B cell (primary cell): ENCODE measurements around the gene ATP7B. TPM values are rescaled to one million over a fixed set of nuclear protein-coding genes. Genes with fewer than 3 reads are reported as not detected.

Experiments used
- ATAC-seq: fragments of 200-7000 bp; cut with Tn5 transposase; one replicate; pipeline ENCODE4 v1.10.0; 2021; ENCODE audit warnings: low read depth, mild to moderate bottlenecking, moderate number of reproducible peaks, moderate library complexity
- CTCF ChIA-PET: fragments of 350-600 bp; sonication (Branson Sonifier 250); formaldehyde crosslinking; loops from one replicate; lab custom pipeline; 2021; ENCODE audit warnings: antibody characterized with exemption, inconsistent platforms; lab: Charles Lee
- POLR2A ChIA-PET: fragments of 350-600 bp; sonication (Branson Sonifier 250); formaldehyde crosslinking; loops from one replicate; lab custom pipeline; 2021; ENCODE audit warnings: antibody characterized with exemption; lab: Charles Lee
- DNase-seq: peaks from one replicate; pipeline ENCODE4 v3.0.0; 2013
- H2AFZ ChIP-seq: 2 replicates; pipeline ENCODE4 v1.6.1; 2012; ENCODE audit warnings: mild to moderate bottlenecking, low read depth, low read length; ENCODE audit not compliant: insufficient read depth, poor library complexity, severe bottlenecking
- H3K27ac ChIP-seq, 2 donors: 1 replicate in 1 of 2; 2 replicates in 1 of 2; pipeline ENCODE4 v1.5.1; 2012 to 2013; ENCODE audit warnings: low read length in 2 of 2, mild to moderate bottlenecking in 2 of 2, moderate library complexity in 1 of 2
- H3K27me3 ChIP-seq, 4 experiments: fragments of 200-600 bp in 1 of 4; sonication (generic) in 1 of 4; replicated peaks in 1 of 4; 1 replicate in 2 of 4; 2 replicates in 2 of 4; pipeline versions ENCODE4 v1.6.1 to v1.7.0; 2013 to 2016; ENCODE audit warnings: low read length in 3 of 4, mild to moderate bottlenecking in 2 of 4, mixed read lengths in 1 of 4, moderate library complexity in 1 of 4; ENCODE audit not compliant: insufficient read depth in 4 of 4, control insufficient read depth in 3 of 4; ENCODE audit errors: control extremely low read depth in 1 of 4
- H3K36me3 ChIP-seq, 2 experiments: replicated peaks in 1 of 2; 1 replicate in 1 of 2; 2 replicates in 1 of 2; pipeline versions ENCODE4 v1.6.1 to v1.7.1; 2013; ENCODE audit warnings: low read length in 1 of 2; ENCODE audit not compliant: insufficient read depth in 2 of 2, control insufficient read depth in 1 of 2; ENCODE audit errors: control extremely low read depth in 1 of 2, extremely low read depth in 1 of 2
- H3K4me1 ChIP-seq, 2 donors: fragments of 200-600 bp in 1 of 2; sonication (generic) in 1 of 2; 1 replicate in 1 of 2; 2 replicates in 1 of 2; pipeline versions ENCODE4 v1.5.1 to v1.6.1; 2013 to 2017; ENCODE audit warnings: low read length in 2 of 2; ENCODE audit not compliant: control insufficient read depth in 2 of 2, insufficient read depth in 2 of 2
- H3K4me2 ChIP-seq: replicated peaks from 2 replicates; pipeline ENCODE3; 2012; ENCODE audit warnings: mild to moderate bottlenecking, low read depth, low read length; ENCODE audit not compliant: poor library complexity, severe bottlenecking
- H3K4me3 ChIP-seq, 5 experiments: fragments of 200-600 bp in 1 of 5; sonication (generic) in 1 of 5; 1 replicate in 3 of 5; 2 replicates in 2 of 5; pipeline versions ENCODE4 v1.5.1 to v1.7.0; 2011 to 2016; ENCODE audit warnings: low read length in 4 of 5, mild to moderate bottlenecking in 4 of 5, low read depth in 2 of 5, control low read depth in 1 of 5, moderate library complexity in 1 of 5; ENCODE audit not compliant: insufficient read depth in 1 of 5; ENCODE audit errors: control extremely low read depth in 1 of 5, extremely low read depth in 1 of 5
- H3K79me2 ChIP-seq: fragments of 200-600 bp; sonication (generic); one replicate; pipeline ENCODE4 v1.6.0; 2016; ENCODE audit warnings: low read length; ENCODE audit not compliant: control insufficient read depth, insufficient read depth
- H3K9ac ChIP-seq: fragments of 200-600 bp; sonication (generic); 2 replicates; pipeline ENCODE4 v1.6.1; 2017; ENCODE audit warnings: mild to moderate bottlenecking, low read length, moderate library complexity
- H3K9me3 ChIP-seq, 3 donors: one replicate each; pipeline versions ENCODE4 v1.6.1 to v1.7.1; 2013; ENCODE audit warnings: low read length in 2 of 3; ENCODE audit not compliant: control insufficient read depth in 2 of 3, insufficient read depth in 1 of 3; ENCODE audit errors: control extremely low read depth in 1 of 3
- H4K20me1 ChIP-seq: 2 replicates; pipeline ENCODE4 v1.6.0; 2012; ENCODE audit warnings: mild to moderate bottlenecking, low read length; ENCODE audit not compliant: insufficient read depth, control insufficient read depth, poor library complexity, severe bottlenecking
- H3K27ac Mint-ChIP-seq: one replicate; pipeline ENCODE4 v1.8.0; 2021; ENCODE audit warnings: mixed read lengths
- H3K27me3 Mint-ChIP-seq: one replicate; pipeline ENCODE4 v1.8.0; 2021; ENCODE audit warnings: mixed read lengths
- H3K4me1 Mint-ChIP-seq: one replicate; pipeline ENCODE4 v1.8.0; 2021; ENCODE audit warnings: mixed read lengths
- H3K4me3 Mint-ChIP-seq: one replicate; pipeline ENCODE4 v1.8.0; 2021; ENCODE audit warnings: mixed read lengths
- H3K9me3 Mint-ChIP-seq: one replicate; pipeline ENCODE4 v1.8.0; 2022; ENCODE audit warnings: mixed read lengths; ENCODE audit not compliant: insufficient read depth
- CTCF ChIP-seq: fragments of 200-600 bp; IDR thresholded peaks from one replicate; pipeline ENCODE4 v1.8.0; 2022; ENCODE audit warnings: antibody characterized with exemption, mild to moderate bottlenecking
- EZH2 ChIP-seq: IDR thresholded peaks from 2 replicates; pipeline ENCODE4 v1.6.1; 2012; ENCODE audit warnings: borderline replicate concordance, low read depth, mild to moderate bottlenecking, moderate library complexity, low read length; ENCODE audit not compliant: insufficient read depth, poor library complexity, severe bottlenecking
- WGBS: methylation state at CpG from one replicate; pipeline ENCODE4 v1.1.5; 2013; ENCODE audit warnings: missing lambda C conversion rate; ENCODE audit not compliant: insufficient coverage; 5-methylcytosine and 5-hydroxymethylcytosine counted together
- intact Hi-C: fragments of 100-400 bp; cut with micrococcal nuclease; formaldehyde crosslinking; loops from one replicate; pipeline ENCODE4 v1.10.0; 2022
- polyA plus RNA-seq: library from polyadenylated mRNA; depleted of rRNA; stranded (reverse); fragments of >200 nt; gene quantifications from 2 replicates; pipeline ENCODE4 v1.2.3, GENCODE V29; 2012
- total RNA-seq, 2 donors: library from RNA; stranded (reverse); fragments of 120-200 nt in 1 of 2; gene quantifications; 1 replicate in 1 of 2; 2 replicates in 1 of 2; pipeline versions ENCODE4 v1.2.3 to v1.2.4, GENCODE V29; 2013 to 2022

The ATP7B gene
- total and polyA plus RNA-seq, 2 donors (not counting 1 experiment from before 2014, with no cell fraction given): 0.10 to 0.91 TPM

DNA sequence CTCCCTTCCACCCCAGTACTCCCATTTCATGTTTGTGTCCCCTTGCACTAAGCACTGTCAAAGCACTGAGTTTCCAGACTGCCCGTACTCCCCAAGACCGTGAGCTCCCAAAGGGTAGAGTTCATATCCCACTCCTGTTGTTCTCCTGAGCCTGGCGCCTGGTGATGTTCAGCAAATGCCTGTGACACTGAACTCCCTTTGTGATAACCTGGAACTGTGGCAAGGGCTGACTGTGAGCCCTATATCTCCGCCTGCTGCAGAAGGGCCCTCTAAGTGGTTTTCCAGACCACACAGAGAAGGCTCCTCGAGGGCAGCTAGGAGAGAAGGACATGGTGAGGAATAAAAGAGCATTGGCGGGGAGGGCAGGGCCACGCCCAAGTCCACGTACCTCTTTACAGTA lies 67.5 kb downstream of the ATP7B start:
- intact Hi-C loops: no loop called here
- Mint-ChIP-seq H3K4me3 (no peak overlapping the region), H3K9me3 (no peaks in the 10 kb centered on the region), H3K27me3 (peaks cover 14% of the 10 kb centered on the region), H3K27ac (no peak overlapping the region), H3K4me1 (peaks cover 9% of the 10 kb centered on the region)
- Histone ChIP-seq H3K9ac (no peak overlapping the region), H3K79me2 (no peaks in the 10 kb centered on the region), H3K9me3 (no peaks in the 10 kb centered on the region), H3K36me3 (no peaks in the 10 kb centered on the region), H3K4me2 (no peak overlapping the region), H2AFZ (no peak overlapping the region), H3K27ac (no peak overlapping the region), H3K4me1 (peaks cover 0 to 7% of the 10 kb centered on the region in 2 donors), H4K20me1 (no peaks in the 10 kb centered on the region), H3K4me3 (no peak overlapping the region), H3K27me3 (no peaks in the 10 kb centered on the region)
- 84% methylated on average over 8 of the region's 8 CpGs for WGBS
- ATAC-seq: no peak
- TF ChIP-seq EZH2 (no peak), CTCF (no peak)
- ChIA-PET POLR2A (no interaction called here), CTCF (no interaction called here)
- no peak for DNase-seq

DNA sequence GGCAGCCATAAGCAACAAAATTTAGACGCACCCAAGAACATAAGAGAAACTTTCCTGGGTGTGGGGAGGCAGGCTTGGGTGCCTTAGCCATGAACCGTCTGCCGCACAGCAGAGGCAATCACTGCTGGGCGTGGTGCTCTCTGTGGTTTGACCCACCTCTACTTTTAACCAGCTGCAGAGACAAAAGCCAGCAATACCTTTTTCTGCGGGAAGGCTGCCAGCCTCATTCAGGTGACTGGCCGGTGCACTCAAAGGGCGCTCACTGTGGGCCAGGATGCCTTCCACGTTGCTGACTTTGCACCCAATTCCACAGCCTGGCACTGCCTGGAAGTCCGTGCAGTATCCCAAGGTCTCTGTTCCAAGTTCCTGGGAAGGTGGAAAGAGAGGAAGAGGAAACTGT lies 69.1 kb downstream of the ATP7B start:
- no peak overlapping the region for H3K9ac ChIP-seq
- no peak overlapping the region for H3K27ac ChIP-seq
- no peak for ATAC-seq

More for the DNA sequence above, 69.1 kb downstream of the ATP7B start:
- TF ChIP-seq CTCF: no peak
- no peaks in the 10 kb centered on the region for H3K9me3 ChIP-seq
- CTCF ChIA-PET: no interaction called here
- H3K27me3 Mint-ChIP-seq: peaks cover 16% of the 10 kb centered on the region
- no peak overlapping the region for H2AFZ ChIP-seq
- H3K9me3 Mint-ChIP-seq: no peaks in the 10 kb centered on the region
- H3K79me2 ChIP-seq: no peaks in the 10 kb centered on the region
- H3K27me3 ChIP-seq: no peaks in the 10 kb centered on the region
- no peak for DNase-seq
- peak overlapping the region; percentile 22 for H3K27ac Mint-ChIP-seq
- H3K36me3 ChIP-seq: no peaks in the 10 kb centered on the region
- WGBS: 65% methylated on average over 6 of the region's 9 CpGs
- H4K20me1 ChIP-seq: no peaks in the 10 kb centered on the region
- POLR2A ChIA-PET: no interaction called here
- peaks cover 0 to 7% of the 10 kb centered on the region in 2 donors for H3K4me1 ChIP-seq
- H3K4me3 Mint-ChIP-seq: no peak overlapping the region
- H3K4me1 Mint-ChIP-seq: peaks cover 9% of the 10 kb centered on the region
- H3K4me3 ChIP-seq: no peak overlapping the region
- intact Hi-C loops: no loop called here
- H3K4me2 ChIP-seq: peak overlapping the region; percentile 5
